Measurements from ENCODE around the gene LAMTOR5. TPM values are rescaled to one million over a fixed set of nuclear protein-coding genes. Genes with fewer than 3 reads are reported as not detected.
A peak's percentile ranks its signal among the peaks of the same experiment; 100 is the strongest.

The LAMTOR5 gene
- 171 TPM for polyA plus RNA-seq (2013, experiment 1 of 2)
- 171 TPM for polyA plus RNA-seq (2013, experiment 2 of 2)

DNA sequence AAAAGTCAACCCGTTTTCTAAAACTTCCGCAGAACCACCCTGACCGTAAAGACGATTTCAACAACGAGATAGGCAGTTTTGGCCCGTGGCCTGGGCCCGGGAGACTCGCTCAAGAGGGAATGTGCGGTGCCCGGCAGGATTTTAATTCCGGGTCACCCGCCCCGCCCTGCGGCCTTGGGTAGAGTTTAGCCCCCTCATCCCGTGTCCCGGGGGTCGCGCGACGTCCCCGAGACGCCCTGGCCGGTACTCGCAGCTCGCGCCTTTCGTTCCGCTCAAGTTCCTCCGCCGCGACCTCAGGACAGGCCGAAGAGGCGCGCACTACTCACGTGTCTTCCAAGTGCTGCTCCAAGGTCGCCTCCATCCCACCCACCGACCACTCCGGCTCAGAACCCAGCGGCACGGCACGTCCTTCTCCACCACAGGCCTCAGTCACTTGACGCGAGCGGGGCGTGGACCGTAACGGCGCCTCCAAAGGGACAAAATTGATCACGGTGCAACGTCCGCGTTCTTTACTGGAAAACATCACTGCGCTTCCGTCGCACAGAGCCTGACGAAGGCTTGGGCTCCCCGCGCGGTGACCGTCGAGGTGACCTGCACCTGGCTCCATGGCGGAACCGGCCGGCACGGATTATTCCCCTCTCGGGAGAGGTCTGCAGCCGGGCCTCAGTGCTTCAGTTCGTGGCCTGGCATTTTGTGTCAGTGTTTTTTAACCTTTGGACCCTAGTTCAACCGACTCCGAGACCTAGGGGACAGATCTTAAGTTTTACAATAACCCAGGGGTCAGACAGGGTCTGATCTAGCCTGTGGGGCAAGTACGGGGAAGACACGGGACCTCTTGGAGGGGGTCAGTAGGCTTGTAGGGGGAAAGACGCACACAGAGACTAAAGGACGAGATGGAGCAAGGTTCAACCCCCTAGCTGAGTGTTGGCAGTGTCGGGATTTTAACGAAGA lies at the start of gene LAMTOR5:
Gene LAMTOR5 (minus strand): TSS at position 435 of the 951 bp plus-strand sequence. CDS start 74 bp downstream, at position 361.
- peak within 1 kb of the TSS; percentile 86 for H4K5ac ChIP-seq (ENCODE audit: low read length)
- H3K79me2 ChIP-seq (ENCODE audit: control insufficient read depth, insufficient read depth, low read length), result peaks cover 7% of the 10 kb centered on the region
- DNase-seq, result peak; percentile 96
- H3K56ac ChIP-seq (ENCODE audit: low read length), result peak within 1 kb of the TSS; percentile 100
- no peak within 1 kb of the TSS for H3K27ac ChIP-seq (ENCODE audit: low read depth, low read length)
- no peaks in the 10 kb centered on the region for H3K36me3 ChIP-seq (ENCODE audit: control insufficient read depth, insufficient read depth, low read length)
- no peak within 1 kb of the TSS for H4K8ac ChIP-seq (ENCODE audit: low read depth, low read length)
- H3K79me1 ChIP-seq (ENCODE audit: low read length), result no peaks in the 10 kb centered on the region
- H3K23ac ChIP-seq (ENCODE audit: low read length), result no peak within 1 kb of the TSS
- H3K4me2 ChIP-seq (ENCODE audit: low read length), result peak within 1 kb of the TSS; percentile 47
- no peak within 1 kb of the TSS for H2BK15ac ChIP-seq (replicated peaks; ENCODE audit: low read depth)
- H3K4me1 ChIP-seq (ENCODE audit: control insufficient read depth, low read depth, low read length), result no peaks in the 10 kb centered on the region
- H3K4ac ChIP-seq (ENCODE audit: low read depth, low read length), result peak within 1 kb of the TSS; percentile 71
- peak within 1 kb of the TSS; percentile 29 for H3K18ac ChIP-seq (ENCODE audit: low read length)
- no peaks in the 10 kb centered on the region for H3K27me3 ChIP-seq (ENCODE audit: insufficient read depth, low read length, poor library complexity)
- WGBS (ENCODE audit: extremely low coverage, insufficient coverage, low lambda C conversion rate), result no CpG with 5 or more reads among the region's 76 CpGs
- H3K4me3 ChIP-seq (ENCODE audit: low read length), result peak within 1 kb of the TSS; percentile 98
- H2BK120ac ChIP-seq (ENCODE audit: low read depth, low read length), result no peak within 1 kb of the TSS
- H2AK5ac ChIP-seq (ENCODE audit: low read length), result no peak within 1 kb of the TSS
- no peak within 1 kb of the TSS for H2BK5ac ChIP-seq (ENCODE audit: low read length)
- H3K9ac ChIP-seq (ENCODE audit: low read length), result peak within 1 kb of the TSS; percentile 97

DNA sequence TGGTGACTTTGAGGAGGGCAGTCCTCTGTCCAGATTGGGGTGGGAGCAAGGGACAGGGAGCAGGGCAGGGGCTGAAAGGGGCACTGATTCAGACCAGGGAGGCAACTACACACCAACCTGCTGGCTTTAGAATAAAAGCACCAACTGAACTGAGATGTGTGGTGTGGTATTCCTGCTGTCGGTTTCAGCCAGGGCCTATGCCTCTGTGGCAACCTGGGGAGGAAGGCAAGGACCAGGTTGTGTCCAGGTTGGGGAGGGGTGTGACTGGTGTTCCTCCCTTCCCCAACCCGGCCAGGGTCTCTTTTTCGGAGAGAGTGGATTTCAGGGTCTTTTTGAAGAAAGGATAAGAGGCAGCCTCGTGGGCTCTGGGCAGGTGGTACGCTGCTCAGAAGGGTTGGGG lies 49.7 kb upstream of the LAMTOR5 start:
- Histone ChIP-seq H3K4me2 (ENCODE audit: low read length) (no peak overlapping the region), H3K4me3 (ENCODE audit: low read length) (no peak overlapping the region), H4K8ac (ENCODE audit: low read depth, low read length) (no peak overlapping the region), H2BK15ac (replicated peaks; ENCODE audit: low read depth) (no peak overlapping the region), H3K9ac (ENCODE audit: low read length) (no peak overlapping the region), H3K23ac (ENCODE audit: low read length) (no peak overlapping the region), H3K27ac (ENCODE audit: low read depth, low read length) (no peak overlapping the region), H3K4ac (ENCODE audit: low read depth, low read length) (no peak overlapping the region), H3K4me1 (ENCODE audit: control insufficient read depth, low read depth, low read length) (peaks cover 8% of the 10 kb centered on the region), H2BK5ac (ENCODE audit: low read length) (no peak overlapping the region), H4K5ac (ENCODE audit: low read length) (no peak overlapping the region), H3K36me3 (ENCODE audit: control insufficient read depth, insufficient read depth, low read length) (no peaks in the 10 kb centered on the region), H2BK120ac (ENCODE audit: low read depth, low read length) (no peak overlapping the region), H3K27me3 (ENCODE audit: insufficient read depth, low read length, poor library complexity) (no peaks in the 10 kb centered on the region), H3K56ac (ENCODE audit: low read length) (no peak overlapping the region), H3K79me1 (ENCODE audit: low read length) (no peaks in the 10 kb centered on the region), H3K18ac (ENCODE audit: low read length) (no peak overlapping the region), H3K79me2 (ENCODE audit: control insufficient read depth, insufficient read depth, low read length) (no peaks in the 10 kb centered on the region), H2AK5ac (ENCODE audit: low read length) (no peak overlapping the region)
- no CpG with 5 or more reads among the region's 5 CpGs for WGBS (ENCODE audit: extremely low coverage, insufficient coverage, low lambda C conversion rate)
- no peak for DNase-seq

DNA sequence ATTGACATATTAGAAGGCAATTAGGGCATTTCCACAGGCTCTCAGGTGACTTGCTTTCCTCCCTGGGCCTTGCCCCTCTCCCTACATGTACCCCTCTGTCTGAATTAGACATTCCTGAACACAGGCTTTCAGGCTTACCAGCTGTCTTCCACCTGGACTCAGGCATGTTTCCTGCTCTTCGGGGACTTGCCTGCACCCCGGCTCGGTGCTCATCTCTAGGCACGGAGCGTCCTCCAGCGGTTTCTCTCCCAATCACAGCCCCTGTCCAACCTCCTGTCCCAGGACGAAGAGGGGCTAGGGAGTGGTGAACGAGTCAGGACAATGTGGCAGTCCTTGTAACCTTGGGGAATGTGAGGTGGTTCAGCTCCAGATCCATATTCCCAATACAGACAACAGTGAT lies 47.7 kb upstream of the LAMTOR5 start:
- Histone ChIP-seq H3K18ac (ENCODE audit: low read length) (no peak overlapping the region), H3K27me3 (ENCODE audit: insufficient read depth, low read length, poor library complexity) (no peaks in the 10 kb centered on the region), H3K9ac (ENCODE audit: low read length) (no peak overlapping the region), H3K4me2 (ENCODE audit: low read length) (no peak overlapping the region), H2BK15ac (replicated peaks; ENCODE audit: low read depth) (no peak overlapping the region), H3K79me1 (ENCODE audit: low read length) (no peaks in the 10 kb centered on the region), H2AK5ac (ENCODE audit: low read length) (no peak overlapping the region), H3K23ac (ENCODE audit: low read length) (no peak overlapping the region), H3K56ac (ENCODE audit: low read length) (no peak overlapping the region), H4K5ac (ENCODE audit: low read length) (no peak overlapping the region), H2BK120ac (ENCODE audit: low read depth, low read length) (no peak overlapping the region), H3K4me1 (ENCODE audit: control insufficient read depth, low read depth, low read length) (peaks cover 10% of the 10 kb centered on the region), H3K4me3 (ENCODE audit: low read length) (no peak overlapping the region), H3K4ac (ENCODE audit: low read depth, low read length) (no peak overlapping the region), H3K79me2 (ENCODE audit: control insufficient read depth, insufficient read depth, low read length) (no peaks in the 10 kb centered on the region), H2BK5ac (ENCODE audit: low read length) (no peak overlapping the region), H3K36me3 (ENCODE audit: control insufficient read depth, insufficient read depth, low read length) (no peaks in the 10 kb centered on the region), H3K27ac (ENCODE audit: low read depth, low read length) (no peak overlapping the region), H4K8ac (ENCODE audit: low read depth, low read length) (no peak overlapping the region)
- WGBS (ENCODE audit: extremely low coverage, insufficient coverage, low lambda C conversion rate), result no CpG with 5 or more reads among the region's 8 CpGs
- peak; percentile 72 for DNase-seq

DNA sequence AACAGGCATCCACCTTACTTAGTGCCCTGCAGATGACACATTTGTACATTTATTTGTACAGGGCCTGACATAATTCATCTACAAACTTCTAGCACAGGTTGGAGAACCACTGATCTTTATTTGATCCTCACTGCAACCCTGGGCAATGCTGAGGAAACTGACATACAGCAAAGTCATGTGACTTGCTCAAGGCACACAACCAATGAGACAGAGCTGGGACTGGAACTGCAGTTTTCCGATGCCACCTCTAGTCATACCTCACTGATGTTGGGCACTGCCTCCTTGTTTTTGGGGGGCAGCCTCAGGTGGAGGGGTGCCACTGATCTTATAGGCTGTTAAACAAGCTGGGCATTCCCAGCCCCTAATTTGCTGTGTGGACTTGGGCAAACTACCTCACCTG lies 46.8 kb upstream of the LAMTOR5 start:
- Histone ChIP-seq H3K79me2 (ENCODE audit: control insufficient read depth, insufficient read depth, low read length) (no peaks in the 10 kb centered on the region), H3K56ac (ENCODE audit: low read length) (no peak overlapping the region), H4K5ac (ENCODE audit: low read length) (no peak overlapping the region), H3K27ac (ENCODE audit: low read depth, low read length) (no peak overlapping the region), H2BK120ac (ENCODE audit: low read depth, low read length) (no peak overlapping the region), H2AK5ac (ENCODE audit: low read length) (no peak overlapping the region), H3K4me1 (ENCODE audit: control insufficient read depth, low read depth, low read length) (peaks cover 10% of the 10 kb centered on the region), H3K79me1 (ENCODE audit: low read length) (no peaks in the 10 kb centered on the region), H3K36me3 (ENCODE audit: control insufficient read depth, insufficient read depth, low read length) (no peaks in the 10 kb centered on the region), H2BK5ac (ENCODE audit: low read length) (no peak overlapping the region), H3K4me3 (ENCODE audit: low read length) (no peak overlapping the region), H3K18ac (ENCODE audit: low read length) (no peak overlapping the region), H4K8ac (ENCODE audit: low read depth, low read length) (no peak overlapping the region), H3K4me2 (ENCODE audit: low read length) (no peak overlapping the region), H3K23ac (ENCODE audit: low read length) (no peak overlapping the region), H3K4ac (ENCODE audit: low read depth, low read length) (no peak overlapping the region), H3K27me3 (ENCODE audit: insufficient read depth, low read length, poor library complexity) (no peaks in the 10 kb centered on the region), H3K9ac (ENCODE audit: low read length) (no peak overlapping the region), H2BK15ac (replicated peaks; ENCODE audit: low read depth) (no peak overlapping the region)
- WGBS (ENCODE audit: extremely low coverage, insufficient coverage, low lambda C conversion rate), result no CpG with 5 or more reads among the region's 1 CpG
- no peak for DNase-seq

DNA sequence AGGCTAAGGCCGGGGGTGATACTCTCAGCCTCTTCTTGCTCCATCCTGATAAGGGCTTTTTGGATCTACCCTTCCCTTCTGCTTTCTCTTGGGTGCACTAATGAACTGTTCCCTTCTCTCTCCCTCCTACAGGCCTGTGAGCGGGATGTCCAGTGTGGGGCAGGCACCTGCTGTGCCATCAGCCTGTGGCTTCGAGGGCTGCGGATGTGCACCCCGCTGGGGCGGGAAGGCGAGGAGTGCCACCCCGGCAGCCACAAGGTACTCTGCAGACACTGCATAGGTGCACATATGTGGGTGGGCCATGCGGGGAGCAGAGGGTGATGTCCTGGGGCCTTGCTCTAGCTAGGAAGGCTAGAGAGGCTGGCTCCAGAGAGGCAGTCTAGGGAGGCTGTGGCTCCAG lies 46.3 kb upstream of the LAMTOR5 start:
- H2BK5ac ChIP-seq (ENCODE audit: low read length), result no peak overlapping the region
- no peak overlapping the region for H3K4ac ChIP-seq (ENCODE audit: low read depth, low read length)
- H3K56ac ChIP-seq (ENCODE audit: low read length), result no peak overlapping the region
- H3K4me1 ChIP-seq (ENCODE audit: control insufficient read depth, low read depth, low read length), result peaks cover 10% of the 10 kb centered on the region
- no peaks in the 10 kb centered on the region for H3K27me3 ChIP-seq (ENCODE audit: insufficient read depth, low read length, poor library complexity)
- no CpG with 5 or more reads among the region's 9 CpGs for WGBS (ENCODE audit: extremely low coverage, insufficient coverage, low lambda C conversion rate)
- no peaks in the 10 kb centered on the region for H3K36me3 ChIP-seq (ENCODE audit: control insufficient read depth, insufficient read depth, low read length)
- no peak overlapping the region for H3K18ac ChIP-seq (ENCODE audit: low read length)
- H3K79me1 ChIP-seq (ENCODE audit: low read length), result no peaks in the 10 kb centered on the region
- no peak overlapping the region for H2AK5ac ChIP-seq (ENCODE audit: low read length)
- H3K23ac ChIP-seq (ENCODE audit: low read length), result no peak overlapping the region
- no peak overlapping the region for H4K8ac ChIP-seq (ENCODE audit: low read depth, low read length)
- H4K5ac ChIP-seq (ENCODE audit: low read length), result no peak overlapping the region
- no peak overlapping the region for H3K27ac ChIP-seq (ENCODE audit: low read depth, low read length)
- H2BK120ac ChIP-seq (ENCODE audit: low read depth, low read length), result no peak overlapping the region
- H3K4me2 ChIP-seq (ENCODE audit: low read length), result no peak overlapping the region
- DNase-seq, result no peak
- no peak overlapping the region for H3K9ac ChIP-seq (ENCODE audit: low read length)
- H3K4me3 ChIP-seq (ENCODE audit: low read length), result no peak overlapping the region
- no peak overlapping the region for H2BK15ac ChIP-seq (replicated peaks; ENCODE audit: low read depth)
- no peaks in the 10 kb centered on the region for H3K79me2 ChIP-seq (ENCODE audit: control insufficient read depth, insufficient read depth, low read length)

All from mesendoderm (in vitro differentiated cells).